Panc1 (cell line): Measurements from ENCODE around the gene SELENOI.

Source experiments
- TF ChIP-seq, protein P1 (sequence below): fragments of 450-650 bp; IDR thresholded peaks from 2 replicates; pipeline ENCODE4 v1.5.1; 2017; ENCODE audit warnings: mild to moderate bottlenecking
- TF ChIP-seq, protein P2 (sequence below), 2 experiments: IDR thresholded peaks; 2 replicates each; pipeline ENCODE4 v1.6.1; 2011 to 2012; ENCODE audit warnings: low read depth in 2 of 2, control low read depth in 1 of 2, low read length in 1 of 2, mild to moderate bottlenecking in 1 of 2, moderate library complexity in 1 of 2; ENCODE audit not compliant: insufficient read depth in 1 of 2

DNA sequence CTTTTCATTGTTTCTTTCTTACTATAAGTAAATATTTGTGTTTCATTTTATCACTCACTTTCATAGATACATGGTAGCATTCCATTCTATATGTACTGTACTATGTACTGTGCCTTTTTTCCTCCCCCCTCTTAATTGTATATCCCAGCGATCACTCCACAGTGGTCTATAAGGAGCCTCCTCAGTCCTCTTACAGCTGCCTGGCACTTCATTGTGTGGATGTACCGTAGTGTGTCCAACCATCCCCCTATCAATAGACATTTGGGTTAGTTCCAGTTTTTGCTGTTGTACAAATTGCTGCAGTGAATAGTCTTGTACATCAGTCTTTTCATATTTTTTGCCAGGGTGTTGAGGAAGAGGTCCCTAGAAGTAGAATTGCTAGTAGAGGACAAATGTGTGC, 34.3 kb downstream of the SELENOI start:
- TF ChIP-seq, protein P1, sequence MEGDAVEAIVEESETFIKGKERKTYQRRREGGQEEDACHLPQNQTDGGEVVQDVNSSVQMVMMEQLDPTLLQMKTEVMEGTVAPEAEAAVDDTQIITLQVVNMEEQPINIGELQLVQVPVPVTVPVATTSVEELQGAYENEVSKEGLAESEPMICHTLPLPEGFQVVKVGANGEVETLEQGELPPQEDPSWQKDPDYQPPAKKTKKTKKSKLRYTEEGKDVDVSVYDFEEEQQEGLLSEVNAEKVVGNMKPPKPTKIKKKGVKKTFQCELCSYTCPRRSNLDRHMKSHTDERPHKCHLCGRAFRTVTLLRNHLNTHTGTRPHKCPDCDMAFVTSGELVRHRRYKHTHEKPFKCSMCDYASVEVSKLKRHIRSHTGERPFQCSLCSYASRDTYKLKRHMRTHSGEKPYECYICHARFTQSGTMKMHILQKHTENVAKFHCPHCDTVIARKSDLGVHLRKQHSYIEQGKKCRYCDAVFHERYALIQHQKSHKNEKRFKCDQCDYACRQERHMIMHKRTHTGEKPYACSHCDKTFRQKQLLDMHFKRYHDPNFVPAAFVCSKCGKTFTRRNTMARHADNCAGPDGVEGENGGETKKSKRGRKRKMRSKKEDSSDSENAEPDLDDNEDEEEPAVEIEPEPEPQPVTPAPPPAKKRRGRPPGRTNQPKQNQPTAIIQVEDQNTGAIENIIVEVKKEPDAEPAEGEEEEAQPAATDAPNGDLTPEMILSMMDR: no peak
- TF ChIP-seq, protein P2, sequence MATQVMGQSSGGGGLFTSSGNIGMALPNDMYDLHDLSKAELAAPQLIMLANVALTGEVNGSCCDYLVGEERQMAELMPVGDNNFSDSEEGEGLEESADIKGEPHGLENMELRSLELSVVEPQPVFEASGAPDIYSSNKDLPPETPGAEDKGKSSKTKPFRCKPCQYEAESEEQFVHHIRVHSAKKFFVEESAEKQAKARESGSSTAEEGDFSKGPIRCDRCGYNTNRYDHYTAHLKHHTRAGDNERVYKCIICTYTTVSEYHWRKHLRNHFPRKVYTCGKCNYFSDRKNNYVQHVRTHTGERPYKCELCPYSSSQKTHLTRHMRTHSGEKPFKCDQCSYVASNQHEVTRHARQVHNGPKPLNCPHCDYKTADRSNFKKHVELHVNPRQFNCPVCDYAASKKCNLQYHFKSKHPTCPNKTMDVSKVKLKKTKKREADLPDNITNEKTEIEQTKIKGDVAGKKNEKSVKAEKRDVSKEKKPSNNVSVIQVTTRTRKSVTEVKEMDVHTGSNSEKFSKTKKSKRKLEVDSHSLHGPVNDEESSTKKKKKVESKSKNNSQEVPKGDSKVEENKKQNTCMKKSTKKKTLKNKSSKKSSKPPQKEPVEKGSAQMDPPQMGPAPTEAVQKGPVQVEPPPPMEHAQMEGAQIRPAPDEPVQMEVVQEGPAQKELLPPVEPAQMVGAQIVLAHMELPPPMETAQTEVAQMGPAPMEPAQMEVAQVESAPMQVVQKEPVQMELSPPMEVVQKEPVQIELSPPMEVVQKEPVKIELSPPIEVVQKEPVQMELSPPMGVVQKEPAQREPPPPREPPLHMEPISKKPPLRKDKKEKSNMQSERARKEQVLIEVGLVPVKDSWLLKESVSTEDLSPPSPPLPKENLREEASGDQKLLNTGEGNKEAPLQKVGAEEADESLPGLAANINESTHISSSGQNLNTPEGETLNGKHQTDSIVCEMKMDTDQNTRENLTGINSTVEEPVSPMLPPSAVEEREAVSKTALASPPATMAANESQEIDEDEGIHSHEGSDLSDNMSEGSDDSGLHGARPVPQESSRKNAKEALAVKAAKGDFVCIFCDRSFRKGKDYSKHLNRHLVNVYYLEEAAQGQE (IDR thresholded peaks at IDR 0.05; ENCODE audit: insufficient read depth in 1 of 2, low read depth in 2 of 2, low read length in 1 of 2): no peak
